ENCODE measurements around the gene MAPKAPK2. TPM values are rescaled to one million over a fixed set of nuclear protein-coding genes. Genes with fewer than 3 reads are reported as not detected.

Gene MAPKAPK2
- total RNA-seq, result 26.8 and 29.8 TPM in 2 replicates

GRCh38 chr1:206684478-206685333, at the start of gene MAPKAPK2:
Gene MAPKAPK2, plus strand, starts transcription at chr1:206684905. Its CDS starts 325 bp downstream, at chr1:206685230.

GRCh38 chr1:206635080-206635977, 49.4 kb upstream of the MAPKAPK2 start, which contains the start of gene DYRK3:
Gene DYRK3, plus strand, starts transcription at chr1:206635536. Its CDS starts 168 bp downstream, at chr1:206635704.

GRCh38 chr1:206770531-206771337, 86.0 kb downstream of the MAPKAPK2 start, which contains the start of gene IL19:
Gene IL19, plus strand, starts transcription at chr1:206770773. Its CDS starts 65,890 bp downstream, at chr1:206836663.

GRCh38 chr1:206772243-206772937, 87.7 kb downstream of the MAPKAPK2 start, which contains the start of gene IL10:
Gene IL10, minus strand, starts transcription at chr1:206772494. Its CDS starts 59 bp downstream, at chr1:206772435.

Small RNAs within 50 kb of the gene (small RNA-seq; reads per million reads assigned to genes)
- gene RF00019, result not detected

Other genes with a start within 250 kb of the MAPKAPK2 start
- gene IKBKE, start 214.4 kb upstream of the MAPKAPK2 start, total RNA-seq, result 11.8 and 16.4 TPM in 2 replicates
- gene RASSF5, start 177.4 kb upstream of the MAPKAPK2 start, total RNA-seq, result 1.8 and 2.7 TPM in 2 replicates
- gene EIF2D, start 72.4 kb upstream of the MAPKAPK2 start, total RNA-seq, result 51.4 and 59.6 TPM in 2 replicates
- 26.5 and 30.5 TPM in 2 replicates for gene DYRK3, start 49.4 kb upstream of the MAPKAPK2 start, total RNA-seq
- gene IL19, start 85.9 kb downstream of the MAPKAPK2 start, total RNA-seq, result not detected in 2 replicates
- gene IL10, start 87.6 kb downstream of the MAPKAPK2 start, total RNA-seq, result not detected in 2 replicates
- gene IL20, start 180.7 kb downstream of the MAPKAPK2 start, total RNA-seq, result not detected in 2 replicates
- gene IL24, start 212.5 kb downstream of the MAPKAPK2 start, total RNA-seq, result not detected in 2 replicates
- gene FCMR, start 237.0 kb downstream of the MAPKAPK2 start, total RNA-seq, result not detected in 2 replicates

Data from subcutaneous preadipocyte (primary cell).